ENCODE measurements around the gene CNTN2.

- TF ChIP-seq CTCF (conservative IDR thresholded peaks at IDR 0.05) (no peak), ZFX (IDR thresholded peaks at IDR 0.05) (no peak)
These were observed 19.9 kb downstream of the CNTN2 start for GRCh38 chr1:205062895-205063294.
